Small intestine (tissue), 7 donors: Measurements from ENCODE around the gene GTPBP4. TPM values are rescaled to one million over a fixed set of nuclear protein-coding genes. Genes with fewer than 3 reads are reported as not detected.
A peak's percentile ranks its signal among the peaks of the same experiment; 100 is the strongest.

Source experiments
- DNase-seq, 2 donors: peaks; one replicate each; pipeline versions ENCODE4 v3.0.0 to v3.0.0-alpha.2; 2013
- FAIRE-seq: peaks from 2 replicates; lab custom pipeline; 2012; peaks lifted over from hg19 to GRCh38; lab: Jason Lieb, UNC
- H3K27ac ChIP-seq, 3 donors: one replicate each; pipeline ENCODE4 v1.5.1; 2013; ENCODE audit warnings: low read length in 2 of 3, mild to moderate bottlenecking in 2 of 3, control low read depth in 1 of 3, inconsistent platforms in 1 of 3, low read depth in 1 of 3, moderate library complexity in 1 of 3
- H3K27me3 ChIP-seq, 3 donors: one replicate each; pipeline ENCODE4 v1.6.1; 2013; ENCODE audit warnings: low read length in 3 of 3, inconsistent platforms in 1 of 3; ENCODE audit not compliant: control insufficient read depth in 3 of 3, insufficient read depth in 3 of 3
- H3K36me3 ChIP-seq, 3 donors: one replicate each; pipeline ENCODE4 v1.6.1; 2013; ENCODE audit warnings: low read length in 3 of 3, inconsistent platforms in 1 of 3, low read depth in 1 of 3, mild to moderate bottlenecking in 1 of 3, moderate library complexity in 1 of 3; ENCODE audit not compliant: control insufficient read depth in 3 of 3, insufficient read depth in 2 of 3
- H3K4me1 ChIP-seq, 3 donors: one replicate each; pipeline ENCODE4 v1.6.1; 2013; ENCODE audit warnings: low read length in 2 of 3, inconsistent platforms in 1 of 3, low read depth in 1 of 3, mild to moderate bottlenecking in 1 of 3, moderate library complexity in 1 of 3; ENCODE audit not compliant: control insufficient read depth in 3 of 3, insufficient read depth in 2 of 3
- H3K4me3 ChIP-seq, 3 donors: one replicate each; pipeline ENCODE4 v1.5.1; 2013; ENCODE audit warnings: low read length in 3 of 3, control low read depth in 1 of 3, inconsistent platforms in 1 of 3, low read depth in 1 of 3, mild to moderate bottlenecking in 1 of 3, moderate library complexity in 1 of 3
- H3K9me3 ChIP-seq, 2 donors: one replicate each; pipeline ENCODE4 v1.6.1; 2013; ENCODE audit warnings: low read depth in 1 of 2, low read length in 1 of 2; ENCODE audit not compliant: control insufficient read depth in 2 of 2, insufficient read depth in 1 of 2
- WGBS, 3 donors: extraction: QIAGEN DNeasy Blood & Tissue Kit; methylation state at CpG; one replicate each; pipeline ENCODE4 v1.1.7; 2013; 5-methylcytosine and 5-hydroxymethylcytosine counted together
- polyA plus RNA-seq, 4 donors: library from polyadenylated mRNA; stranded (reverse) in 3 of 4; unstranded in 1 of 4; fragments of 200-250 nt in 3 of 4; fragments of 120-200 nt in 1 of 4; gene quantifications; one replicate each; pipeline versions ENCODE4 v1.2.1 to v1.2.3, GENCODE V29; 2013
- donor health status: healthy with polysubstance abuse.
- donor health status: control.
- donor health status: control.
- donor health status: Bipolar disorder and iron deficiency.
- donor health status: healthy.

Gene GTPBP4
- polyA plus RNA-seq, 4 donors, result 16.8 to 33.8 (median 30.0) TPM

DNA sequence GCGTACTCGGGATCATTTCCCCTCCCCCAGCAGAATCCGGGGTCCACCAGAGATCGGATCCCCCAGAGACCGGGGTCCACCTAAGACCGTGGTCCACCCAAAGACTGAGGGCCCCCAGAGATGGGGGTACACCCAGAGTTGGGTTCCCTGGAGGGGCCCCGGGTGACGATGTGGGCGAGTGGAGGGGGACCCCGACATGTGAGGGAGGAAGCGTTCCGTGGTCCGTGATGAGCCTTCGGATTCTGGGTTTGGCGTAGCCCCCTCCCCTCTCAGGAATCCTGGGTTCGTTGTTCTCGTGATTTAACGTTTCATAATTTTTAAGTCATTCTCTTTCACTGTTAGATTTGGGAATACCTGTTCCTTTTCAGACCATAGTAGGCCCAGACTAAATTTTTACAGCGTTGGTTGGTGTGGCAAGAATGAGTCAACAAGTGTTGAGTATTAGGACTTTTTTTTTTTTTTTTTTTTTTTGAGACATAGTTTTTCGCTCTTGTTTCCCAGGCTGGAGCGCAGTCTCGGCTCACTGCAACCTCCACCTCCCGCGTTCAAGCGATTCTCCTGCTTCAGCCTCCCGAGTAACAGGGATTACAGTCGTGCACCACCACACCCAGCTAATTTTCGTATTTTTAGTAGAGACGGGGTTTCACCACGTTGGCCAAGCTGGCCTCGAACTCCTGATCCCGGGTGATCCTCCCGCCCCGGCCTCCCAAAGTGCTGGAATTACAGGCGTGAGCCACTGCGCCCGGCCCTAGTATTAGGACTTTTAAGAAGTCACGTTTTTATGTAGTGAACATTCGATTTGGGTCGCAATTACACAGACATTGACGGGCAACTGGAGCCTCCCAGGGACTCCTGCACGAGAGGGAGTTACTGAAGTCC is 672 bp downstream of the GTPBP4 start:
- no peak for DNase-seq
- peaks cover 0 to 39% (median 15%) of the 10 kb centered on the region in 3 donors for H3K4me1 ChIP-seq
- WGBS, 3 donors, result 17 to 23% (median 23%) methylated on average over 42 of the region's 42 CpGs
- peak overlapping the region; percentile 57 to 86 (median 85) for H3K27ac ChIP-seq
- H3K9me3 ChIP-seq, result no peaks in the 10 kb centered on the region
- H3K4me3 ChIP-seq, result peak overlapping the region; percentile 88 to 98 (median 98)
- H3K36me3 ChIP-seq, result peaks cover 0 to 13% (median 0%) of the 10 kb centered on the region in 3 donors
- no peaks in the 10 kb centered on the region for H3K27me3 ChIP-seq
- no peak for FAIRE-seq

DNA sequence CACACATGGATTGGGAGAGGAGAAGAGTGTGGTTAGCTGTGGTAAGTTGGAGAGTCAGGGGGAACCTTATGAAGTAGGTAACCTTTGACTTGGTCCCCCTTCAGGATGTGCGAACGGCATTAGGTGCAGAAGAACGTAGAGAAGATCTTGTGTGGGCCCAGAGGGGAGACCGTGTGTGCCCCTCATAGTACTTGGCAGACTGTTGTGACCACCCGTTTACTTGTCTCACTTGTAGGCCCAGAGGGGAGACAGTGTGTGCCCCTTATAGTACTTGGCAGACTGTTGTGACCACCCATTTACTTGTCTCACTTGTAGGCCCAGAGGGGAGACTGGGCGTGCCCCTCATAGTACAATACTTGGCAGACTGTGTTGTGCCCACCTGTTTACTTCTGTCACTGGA is 2.6 kb downstream of the GTPBP4 start:
- WGBS, 3 donors, result 90 to 98% (median 95%) methylated on average over 6 of the region's 6 CpGs

DNA sequence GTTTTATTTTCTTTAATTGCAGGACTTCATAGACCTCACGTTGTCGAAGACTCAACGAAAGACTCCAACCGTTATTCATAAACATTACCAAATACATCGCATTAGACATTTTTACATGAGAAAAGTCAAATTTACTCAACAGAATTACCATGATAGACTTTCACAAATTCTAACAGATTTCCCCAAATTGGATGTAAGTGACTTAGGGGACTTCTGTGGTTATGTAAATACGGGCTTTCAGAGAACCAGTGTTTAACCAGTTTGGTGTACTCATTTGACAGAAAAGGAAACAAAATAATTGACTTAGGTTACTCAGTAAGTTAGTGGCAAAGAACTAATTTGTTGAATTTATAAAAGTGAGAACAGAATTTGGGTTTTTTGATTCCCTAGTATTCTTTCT is 4.2 kb downstream of the GTPBP4 start:
- Histone ChIP-seq H3K27me3 (no peaks in the 10 kb centered on the region), H3K27ac (no peak overlapping the region), H3K4me3 (no peak overlapping the region), H3K36me3 (peaks cover 7 to 39% (median 8%) of the 10 kb centered on the region in 3 donors), H3K9me3 (no peaks in the 10 kb centered on the region), H3K4me1 (peaks cover 0 to 12% (median 11%) of the 10 kb centered on the region in 3 donors)
- WGBS, 3 donors, result 83 to 98% (median 88%) methylated on average over 6 of the region's 6 CpGs
- DNase-seq (no peak), FAIRE-seq (no peak)

More for the DNA sequence above, 2.6 kb downstream of the GTPBP4 start:
- FAIRE-seq, result no peak
- DNase-seq, result no peak
- H3K4me3 ChIP-seq, result no peak overlapping the region
- H3K36me3 ChIP-seq, result peaks cover 0 to 27% (median 4%) of the 10 kb centered on the region in 3 donors
- H3K4me1 ChIP-seq, result peaks cover 0 to 25% (median 15%) of the 10 kb centered on the region in 3 donors
- no peaks in the 10 kb centered on the region for H3K27me3 ChIP-seq
- H3K9me3 ChIP-seq, result no peaks in the 10 kb centered on the region
- H3K27ac ChIP-seq, result no peak overlapping the region

DNA sequence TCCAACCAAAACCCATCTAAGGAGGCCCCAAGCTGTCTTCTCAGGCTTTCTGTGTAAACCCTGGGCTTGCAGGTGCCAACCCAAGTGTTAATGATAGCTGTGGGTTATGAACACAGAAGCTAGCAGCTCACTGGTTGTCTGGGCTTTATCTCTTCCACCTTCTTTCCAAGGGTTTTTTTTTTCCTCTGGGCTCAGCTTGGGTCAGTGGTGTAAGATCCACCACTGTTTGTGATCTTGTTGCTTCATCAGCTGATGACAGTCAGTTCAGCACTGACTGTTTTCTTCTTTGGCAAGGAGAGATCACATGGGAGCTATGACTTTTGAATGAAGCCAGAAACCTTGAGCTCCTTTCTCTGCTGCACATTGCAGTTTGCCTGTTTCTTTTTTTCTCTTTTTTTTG is 4.6 kb downstream of the GTPBP4 start:
- H3K9me3 ChIP-seq, result no peaks in the 10 kb centered on the region
- no peak overlapping the region for H3K27ac ChIP-seq
- DNase-seq (no peak), FAIRE-seq (no peak)
- peaks cover 10 to 42% (median 11%) of the 10 kb centered on the region in 3 donors for H3K36me3 ChIP-seq
- no peaks in the 10 kb centered on the region for H3K27me3 ChIP-seq
- no peak overlapping the region for H3K4me3 ChIP-seq
- peaks cover 0 to 10% (median 9%) of the 10 kb centered on the region in 3 donors for H3K4me1 ChIP-seq

DNA sequence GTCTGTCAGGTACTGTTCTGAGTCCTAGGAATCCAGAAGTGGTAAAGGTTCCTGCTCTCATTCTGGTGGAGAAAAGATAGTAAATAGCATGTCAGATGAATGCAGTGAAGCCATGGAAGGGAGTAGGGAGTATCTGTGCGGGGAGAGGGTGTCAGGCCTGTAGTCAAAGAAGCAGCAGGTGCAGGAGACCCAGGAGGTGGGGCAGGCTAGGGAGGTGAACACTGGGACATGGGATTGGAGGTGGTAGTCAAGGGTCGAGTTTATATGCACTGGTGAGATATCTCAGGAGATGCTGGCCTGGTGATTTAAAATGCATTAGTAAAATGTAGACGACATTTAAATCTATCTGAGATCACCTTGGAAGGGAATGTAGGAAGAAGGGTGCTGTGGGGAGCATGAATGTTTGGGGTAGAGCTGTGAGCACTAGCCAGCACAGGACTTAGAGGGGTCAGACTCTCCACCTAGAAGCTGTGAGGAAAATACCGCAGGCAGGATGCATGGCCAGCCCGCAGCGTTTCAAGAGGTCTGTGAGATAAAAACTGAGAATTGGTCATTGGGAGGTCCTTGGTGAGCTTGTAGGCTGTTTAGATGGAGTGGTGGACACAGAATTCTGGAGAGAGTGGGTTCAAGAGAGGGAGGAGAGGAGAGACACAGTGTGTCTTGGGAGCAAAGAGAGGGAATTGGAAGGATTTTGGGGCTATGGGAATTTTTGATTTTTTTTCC is 6.8 kb downstream of the GTPBP4 start:
- Histone ChIP-seq H3K4me3 (no peak overlapping the region), H3K9me3 (no peaks in the 10 kb centered on the region), H3K27me3 (no peaks in the 10 kb centered on the region), H3K36me3 (peaks cover 15 to 61% (median 17%) of the 10 kb centered on the region in 3 donors), H3K27ac (no peak overlapping the region), H3K4me1 (peaks cover 0 to 5% (median 0%) of the 10 kb centered on the region in 3 donors)
- FAIRE-seq, result no peak
- no peak for DNase-seq
- WGBS, 3 donors, result 95% methylated on average over 6 of the region's 6 CpGs

DNA sequence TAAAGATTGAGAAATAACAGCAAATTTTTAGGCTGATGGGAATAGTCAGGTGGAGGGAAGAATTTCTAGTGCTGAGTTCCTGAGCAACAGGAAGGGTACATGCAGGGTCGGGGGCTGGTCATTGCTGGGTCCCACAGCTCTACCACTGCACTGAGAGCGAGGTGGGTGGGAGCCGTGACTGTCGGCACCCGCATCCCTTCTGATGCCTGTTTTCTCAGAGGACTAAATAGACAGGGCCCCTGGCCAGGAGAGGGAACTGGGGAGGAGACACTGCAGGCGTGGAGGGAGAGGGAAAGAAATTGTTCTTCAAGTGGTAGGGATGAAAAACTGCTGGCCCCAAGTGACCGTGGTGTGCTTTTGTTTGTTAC is 7.3 kb downstream of the GTPBP4 start:
- 95 to 97% (median 97%) methylated on average over 7 of the region's 7 CpGs for WGBS, 3 donors
- no peaks in the 10 kb centered on the region for H3K27me3 ChIP-seq
- no peak for DNase-seq
- peaks cover 15 to 66% (median 18%) of the 10 kb centered on the region in 3 donors for H3K36me3 ChIP-seq
- H3K27ac ChIP-seq, result no peak overlapping the region
- FAIRE-seq, result no peak
- no peak overlapping the region for H3K4me3 ChIP-seq
- H3K4me1 ChIP-seq, result peaks cover 0 to 5% (median 0%) of the 10 kb centered on the region in 3 donors
- peaks cover 0 to 2% of the 10 kb centered on the region in 2 donors for H3K9me3 ChIP-seq

DNA sequence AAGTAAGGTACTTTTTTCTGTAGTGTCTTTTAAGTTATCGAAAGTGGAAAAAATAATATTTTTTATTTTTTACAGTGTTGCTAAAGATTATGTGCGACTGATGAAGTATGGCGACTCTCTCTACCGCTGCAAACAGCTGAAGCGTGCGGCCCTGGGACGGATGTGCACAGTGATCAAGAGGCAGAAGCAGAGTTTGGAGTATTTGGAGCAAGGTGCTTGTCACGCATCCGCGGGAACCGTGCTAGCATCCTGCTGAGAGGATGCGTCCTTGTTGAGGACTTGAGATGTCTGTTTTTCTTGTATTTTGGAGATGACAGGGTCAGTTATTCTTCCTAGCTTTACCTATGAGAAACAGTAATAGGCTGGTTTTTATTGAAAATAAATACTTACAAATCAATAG is 7.8 kb downstream of the GTPBP4 start:
- no peak for DNase-seq
- no peaks in the 10 kb centered on the region for H3K27me3 ChIP-seq
- 96 to 97% (median 96%) methylated on average over 12 of the region's 12 CpGs for WGBS, 3 donors
- no peak for FAIRE-seq
- H3K4me3 ChIP-seq, result no peak overlapping the region
- no peak overlapping the region for H3K27ac ChIP-seq
- H3K4me1 ChIP-seq, result no peaks in the 10 kb centered on the region
- H3K9me3 ChIP-seq, result peaks cover 0 to 4% of the 10 kb centered on the region in 2 donors
- peaks cover 15 to 65% (median 20%) of the 10 kb centered on the region in 3 donors for H3K36me3 ChIP-seq

DNA sequence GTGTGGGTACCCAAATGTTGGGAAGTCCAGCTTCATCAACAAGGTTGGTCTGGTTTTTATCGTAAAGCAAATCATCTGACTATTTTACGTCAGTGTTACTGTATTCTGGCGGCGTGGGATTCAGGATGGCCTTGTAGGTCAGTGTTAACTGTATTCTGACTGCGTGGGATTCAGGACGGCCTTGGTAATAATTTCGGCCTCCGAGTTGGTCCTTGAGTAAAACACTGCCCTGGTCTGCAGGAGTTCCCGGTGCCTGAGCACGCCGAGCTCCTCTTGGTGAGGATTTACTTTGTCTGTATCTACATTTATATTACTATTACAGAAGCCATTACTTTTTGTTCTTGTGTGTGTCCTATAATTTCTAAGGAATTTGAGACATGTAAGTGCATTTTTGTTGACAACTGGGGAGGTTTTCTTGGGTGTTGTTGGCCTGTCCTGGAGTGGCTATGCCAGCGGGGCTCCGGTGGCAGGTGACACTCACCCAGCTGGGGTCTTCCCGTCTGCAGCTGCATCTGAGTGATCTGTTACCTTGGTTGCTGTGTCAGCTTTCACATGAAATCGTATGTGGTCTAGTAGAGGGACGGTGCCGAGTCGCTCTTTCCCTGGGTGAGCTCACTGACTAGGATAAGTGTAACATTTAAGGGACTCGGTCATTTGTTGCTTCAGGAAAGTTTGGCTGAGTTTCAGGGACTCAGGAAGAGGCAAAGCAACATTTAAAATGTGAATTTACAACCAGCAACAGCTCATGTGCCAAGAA is 9.2 kb downstream of the GTPBP4 start:
- Histone ChIP-seq H3K9me3 (peaks cover 0 to 10% of the 10 kb centered on the region in 2 donors), H3K27me3 (no peaks in the 10 kb centered on the region), H3K4me3 (no peak overlapping the region), H3K4me1 (no peaks in the 10 kb centered on the region), H3K36me3 (peaks cover 19 to 73% (median 23%) of the 10 kb centered on the region in 3 donors), H3K27ac (no peak overlapping the region)
- DNase-seq, result no peak
- WGBS, 3 donors, result 84 to 91% (median 88%) methylated on average over 19 of the region's 19 CpGs
- FAIRE-seq, result no peak
